ENCODE data around the gene KCNQ2.

- no peak for TF ChIP-seq CTCF (IDR thresholded peaks at IDR 0.05)
- TF ChIP-seq POLR2A (IDR thresholded peaks at IDR 0.05) = no peak
Observed at GRCh38 chr20:63422653-63423052, 49.8 kb downstream of the KCNQ2 start.

All from testis (tissue), 2 donors.